A673 (cell line): ENCODE measurements around the gene RABL2A. TPM values are rescaled to one million over a fixed set of nuclear protein-coding genes. Genes with fewer than 3 reads are reported as not detected.
A peak's percentile ranks its signal among the peaks of the same experiment; 100 is the strongest.
"Not testable (repeated sequence)": the region's sequence is repeated elsewhere in the genome, so short reads cannot be mapped to it uniquely, and the experiment has no call there.

Source experiments
- Bru-seq: library from RNA; stranded (reverse); fragments of 400-500 nt; gene quantifications from one replicate; lab custom pipeline; 2021; lab: Mats Ljungman, UMichigan
- BruChase-seq, 2 experiments: library from RNA; stranded (reverse); fragments of 400-500 nt; gene quantifications; one replicate each; lab custom pipeline; 2021; lab: Mats Ljungman, UMichigan
- BruUV-seq: library from RNA; stranded (reverse); fragments of 400-500 nt; replicated peaks from 2 replicates; lab custom pipeline; 2021; lab: Mats Ljungman, UMichigan
- CTCF ChIA-PET: fragments of 300-600 bp; sonication (Branson Sonifier 250); formaldehyde crosslinking; loops from one replicate; lab custom pipeline; 2022; ENCODE audit warnings: antibody characterized with exemption; lab: Charles Lee
- POLR2A ChIA-PET: fragments of 300-600 bp; sonication (Branson Sonifier 250); formaldehyde crosslinking; loops from one replicate; lab custom pipeline; 2022; ENCODE audit warnings: antibody characterized with exemption; ENCODE audit not compliant: low non-redundant PET; lab: Charles Lee
- DNase-seq: peaks from one replicate; pipeline ENCODE4 v3.0.0-alpha.2; 2015; ENCODE audit warnings: low spot score
- H3K27ac ChIP-seq: fragments of 200-600 bp; sonication (generic); 2 replicates; pipeline ENCODE4 v1.5.1; 2016; ENCODE audit warnings: mixed run types, low read depth, mild to moderate bottlenecking, mixed read lengths, antibody characterized with exemption, low read length; ENCODE audit not compliant: poor library complexity, severe bottlenecking
- H3K27me3 ChIP-seq: fragments of 200-600 bp; sonication (generic); replicated peaks from 2 replicates; pipeline ENCODE4 v1.6.1; 2017; ENCODE audit warnings: mixed run types, low read depth, mild to moderate bottlenecking, mixed read lengths, antibody characterized with exemption, low read length; ENCODE audit not compliant: insufficient read depth, poor library complexity
- H3K36me3 ChIP-seq: fragments of 200-600 bp; sonication (generic); 2 replicates; pipeline ENCODE4 v1.6.1; 2016; ENCODE audit warnings: mixed run types, mild to moderate bottlenecking, mixed read lengths, antibody characterized with exemption, low read length; ENCODE audit not compliant: insufficient read depth, poor library complexity, severe bottlenecking
- H3K4me1 ChIP-seq: fragments of 200-600 bp; sonication (generic); 2 replicates; pipeline ENCODE4 v1.6.1; 2017; ENCODE audit warnings: mixed run types, mild to moderate bottlenecking, mixed read lengths, antibody characterized with exemption, low read length; ENCODE audit not compliant: insufficient read depth, poor library complexity, severe bottlenecking
- H3K4me3 ChIP-seq: fragments of 200-600 bp; sonication (generic); 2 replicates; pipeline ENCODE4 v1.5.1; 2016; ENCODE audit warnings: low read depth, mixed run types, mild to moderate bottlenecking, mixed read lengths, low read length; ENCODE audit not compliant: poor library complexity, severe bottlenecking
- H3K9me3 ChIP-seq: fragments of 200-600 bp; sonication (generic); 2 replicates; pipeline ENCODE4 v1.6.1; 2016; ENCODE audit warnings: mixed run types, low read depth, mild to moderate bottlenecking, mixed read lengths, antibody characterized with exemption, low read length; ENCODE audit not compliant: poor library complexity, severe bottlenecking
- intact Hi-C: fragments of 100-400 bp; cut with micrococcal nuclease; formaldehyde crosslinking; loops from one replicate; pipeline ENCODE4 v1.10.0; 2022; ENCODE audit not compliant: unreplicated experiment
- long read RNA-seq: library from polyadenylated mRNA; stranded (forward); transcript quantifications from one replicate; pipeline ENCODE4 v2.0.0, GENCODE V29; 2022
- total RNA-seq: library from RNA; stranded (reverse); gene quantifications from 2 replicates; pipeline ENCODE4 v1.2.3, GENCODE V29; 2021

RABL2A gene
- 17.8 and 21.2 TPM in 2 replicates for total RNA-seq
- Bru-seq, nascent RNA: percentile 64 among the genes with signal in this experiment
- percentile 56 among the genes with signal in this experiment for BruChase-seq, experiment 1, labeled RNA remaining after a 2-hour chase
- percentile 60 among the genes with signal in this experiment for BruChase-seq, experiment 2, labeled RNA remaining after a 6-hour chase
- long read RNA-seq, partial matches to known transcripts: 3 of 13 reads
- long read RNA-seq, other reads (novel, unspliced or antisense): 8 of 13 reads

DNA sequence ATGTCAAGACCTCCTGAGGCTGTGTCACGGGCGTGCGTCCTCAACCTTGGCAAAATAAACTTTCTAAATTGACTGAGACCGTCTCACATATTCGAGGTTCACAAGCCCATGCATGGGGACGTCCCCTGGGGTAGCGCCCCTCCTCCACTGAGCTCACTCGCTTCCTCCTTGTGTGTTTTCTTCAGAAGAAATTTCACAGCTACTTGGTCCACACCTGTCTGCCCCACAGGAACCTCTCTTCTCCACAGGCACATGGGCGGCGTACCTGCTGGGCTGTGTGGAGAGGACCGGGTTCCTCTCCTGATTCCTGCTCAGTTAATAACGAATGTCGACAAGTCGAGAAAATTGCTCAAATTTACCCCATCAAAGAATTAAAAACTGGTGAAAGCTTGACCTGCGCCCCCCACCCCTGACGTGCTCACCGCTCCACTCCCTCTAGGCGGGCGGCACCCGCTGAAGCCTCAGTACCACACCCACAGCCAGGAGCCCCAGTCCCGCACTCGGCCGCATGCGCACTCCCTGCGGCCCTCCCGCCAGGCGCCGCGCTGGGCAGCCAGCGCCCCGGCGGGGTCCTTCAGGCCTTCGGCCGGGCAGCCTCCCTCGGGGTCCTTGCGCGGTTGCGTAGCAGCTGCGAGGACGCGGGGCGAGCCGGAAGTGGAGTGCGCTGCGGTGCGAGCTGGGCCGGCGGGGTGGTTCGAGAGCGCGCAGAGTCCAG, at the start of gene RABL2A:
TSS of gene RABL2A (plus strand) at position 651 of the 715 bp plus-strand sequence. CDS start 1,341 bp downstream, outside the sequence.
- CTCF ChIA-PET, H3K4me1 ChIP-seq, POLR2A ChIA-PET, H3K36me3 ChIP-seq, intact Hi-C loops, H3K27ac ChIP-seq, H3K27me3 ChIP-seq, H3K9me3 ChIP-seq: not testable (repeated sequence)
- peak within 1 kb of the TSS; percentile 48 for H3K4me3 ChIP-seq
- peak; percentile 80 for DNase-seq
- BruUV-seq: TSS peak; percentile 93

- H3K27ac ChIP-seq, DNase-seq, H3K4me3 ChIP-seq, CTCF ChIA-PET, POLR2A ChIA-PET, H3K9me3 ChIP-seq, H3K4me1 ChIP-seq, BruUV-seq, H3K27me3 ChIP-seq, intact Hi-C loops, H3K36me3 ChIP-seq: not testable (repeated sequence)
Observed at GRCh38 chr2:113578508-113578907, 48.6 kb upstream of the RABL2A start.

DNA sequence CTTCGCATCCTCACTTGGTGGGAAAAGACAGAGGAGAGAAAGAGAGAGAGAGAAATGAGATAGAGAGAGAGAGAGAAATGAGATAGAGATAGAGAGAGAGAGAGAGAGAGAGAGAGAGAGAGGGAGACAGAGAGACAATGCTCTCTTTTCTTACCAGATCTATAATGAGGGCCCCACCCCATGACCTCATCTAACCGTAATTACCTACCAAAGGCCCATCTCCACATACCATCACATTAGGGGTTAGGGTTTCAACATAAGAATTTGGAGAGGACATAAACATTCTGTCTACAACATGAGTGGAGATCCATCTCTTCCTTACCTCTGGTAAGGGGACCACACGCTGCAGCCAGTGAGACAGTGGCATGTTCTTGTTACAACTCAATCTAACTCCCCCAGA, 44.6 kb upstream of the RABL2A start:
- not testable (repeated sequence) for BruUV-seq, H3K9me3 ChIP-seq
- DNase-seq: peak; percentile 4

DNA sequence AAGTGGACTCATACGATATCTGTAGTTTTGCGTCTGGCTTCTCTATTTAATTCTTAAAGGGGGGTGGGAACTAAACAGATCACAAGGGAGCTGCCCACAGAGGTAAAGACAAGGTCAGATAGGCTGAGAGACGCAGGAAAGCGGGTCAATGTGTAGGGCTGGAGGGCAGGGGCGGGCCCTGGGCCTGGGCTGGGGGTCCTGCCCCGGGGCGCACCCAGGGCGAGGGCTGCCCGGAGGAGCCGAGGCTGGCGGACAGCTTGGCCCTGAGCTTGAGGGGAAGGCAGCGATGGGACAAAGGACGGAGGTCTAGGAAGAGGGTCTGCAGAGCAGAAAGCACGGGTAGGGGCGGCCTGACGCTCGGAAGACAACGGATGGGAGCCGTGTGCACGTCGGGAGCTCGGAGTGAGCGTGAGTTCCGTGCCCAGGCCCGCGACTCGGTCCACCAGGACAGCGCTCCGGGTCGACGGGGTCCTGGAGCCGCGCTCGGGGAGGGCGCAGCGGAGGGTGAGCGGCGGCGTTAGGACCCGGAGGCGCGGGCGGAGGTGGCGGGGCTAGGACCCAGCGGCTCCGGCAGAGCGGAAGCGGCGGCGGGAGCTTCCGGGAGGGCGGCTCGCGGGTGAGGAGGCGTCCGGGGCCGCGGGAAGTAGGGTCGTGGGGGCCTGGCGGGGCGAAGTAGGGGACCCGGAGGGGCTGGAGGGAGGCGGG, 43.4 kb upstream of the RABL2A start:
- H3K27ac ChIP-seq: peak overlapping the region; percentile 81
- POLR2A ChIA-PET, H3K27me3 ChIP-seq: not testable (repeated sequence)

More for the DNA sequence above, 44.6 kb upstream of the RABL2A start:
- H3K27me3 ChIP-seq, H3K4me3 ChIP-seq, CTCF ChIA-PET, H3K36me3 ChIP-seq, H3K4me1 ChIP-seq, intact Hi-C loops, H3K27ac ChIP-seq, POLR2A ChIA-PET: not testable (repeated sequence)

DNA sequence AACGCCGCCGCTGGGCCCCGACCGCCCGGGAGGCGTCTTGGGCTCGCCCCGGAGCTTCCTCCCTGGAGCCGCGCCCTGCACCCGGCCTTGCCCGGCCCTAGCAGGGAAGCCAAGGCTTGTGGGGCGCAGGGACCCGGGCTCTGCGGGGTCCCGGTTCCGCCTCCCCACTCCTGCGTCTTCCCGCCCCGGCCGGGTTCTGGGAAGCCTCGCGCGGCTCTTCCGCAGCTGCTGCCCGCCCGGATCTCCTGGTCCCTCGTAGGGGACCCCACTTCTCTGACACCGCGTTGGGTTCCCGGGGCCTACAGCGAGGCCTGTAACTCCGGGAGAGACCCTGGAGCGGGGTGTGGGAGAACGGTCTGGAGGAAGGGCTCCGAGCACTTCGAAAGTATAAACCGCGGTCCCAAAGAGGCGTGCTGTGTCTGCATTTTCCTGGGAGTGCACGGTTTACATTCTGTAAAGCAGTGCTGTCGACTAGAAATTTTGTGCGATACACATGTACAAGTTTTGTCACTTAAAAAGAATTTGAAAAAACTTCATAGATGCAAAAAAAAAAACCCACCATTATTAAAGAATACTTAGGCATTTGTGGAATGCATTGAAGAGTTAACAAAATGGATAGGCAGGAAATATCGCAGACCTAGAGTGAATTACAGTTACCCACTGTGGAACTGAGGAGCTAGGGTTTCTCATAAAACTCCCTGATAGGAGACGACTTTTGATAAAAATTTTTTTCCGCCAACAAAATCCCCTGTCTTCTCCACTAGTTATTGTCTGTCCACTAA, 42.6 kb upstream of the RABL2A start:
- POLR2A ChIA-PET, H3K36me3 ChIP-seq, DNase-seq, CTCF ChIA-PET, intact Hi-C loops, BruUV-seq, H3K4me1 ChIP-seq, H3K27me3 ChIP-seq, H3K9me3 ChIP-seq: not testable (repeated sequence)
- Histone ChIP-seq H3K4me3 (peak overlapping the region; percentile 50), H3K27ac (peak overlapping the region; percentile 81)

More for the DNA sequence above, 43.4 kb upstream of the RABL2A start:
- H3K36me3 ChIP-seq, BruUV-seq, H3K4me1 ChIP-seq, intact Hi-C loops, H3K9me3 ChIP-seq, CTCF ChIA-PET: not testable (repeated sequence)
- DNase-seq: peak; percentile 84
- peak overlapping the region; percentile 50 for H3K4me3 ChIP-seq
